Measurements from ENCODE around the gene CCDC134. TPM values are rescaled to one million over a fixed set of nuclear protein-coding genes. Genes with fewer than 3 reads are reported as not detected.
"Not testable (repeated sequence)": the region's sequence is repeated elsewhere in the genome, so short reads cannot be mapped to it uniquely, and the experiment has no call there.

CCDC134 gene
- total RNA-seq, 1 donor from 2014 or later: 6.7 TPM

GRCh38 chr22:41842996-41843970, 42.8 kb downstream of the CCDC134 start:
- DNase-seq (ENCODE audit: low read depth, low spot score): no peak

GRCh38 chr22:41844036-41844435, 43.6 kb downstream of the CCDC134 start:
- no peak for DNase-seq (ENCODE audit: low read depth, low spot score)

GRCh38 chr22:41844513-41844912, 44.0 kb downstream of the CCDC134 start:
- DNase-seq (ENCODE audit: low read depth, low spot score): no peak

GRCh38 chr22:41845380-41846267, 45.1 kb downstream of the CCDC134 start:
- no peak for DNase-seq (ENCODE audit: low read depth, low spot score)

GRCh38 chr22:41846268-41846987, 45.9 kb downstream of the CCDC134 start:
- no peak for DNase-seq (ENCODE audit: low read depth, low spot score)

GRCh38 chr22:41847300-41847699, 46.8 kb downstream of the CCDC134 start:
- DNase-seq (ENCODE audit: low read depth, low spot score): no peak

GRCh38 chr22:41848468-41848867, 48.0 kb downstream of the CCDC134 start:
- DNase-seq (ENCODE audit: low read depth, low spot score): no peak

- no peak for DNase-seq (ENCODE audit: low read depth, low spot score)
Observed at GRCh38 chr22:41856469-41856868, 56.0 kb downstream of the CCDC134 start.

GRCh38 chr22:41857155-41857859, 56.8 kb downstream of the CCDC134 start:
- peak; percentile 17 for DNase-seq (ENCODE audit: low read depth, low spot score)

GRCh38 chr22:41857860-41858199, 57.4 kb downstream of the CCDC134 start:
- DNase-seq (ENCODE audit: low read depth, low spot score): no peak

GRCh38 chr22:41862160-41862529, 61.7 kb downstream of the CCDC134 start:
- no peak for DNase-seq (ENCODE audit: low read depth, low spot score)

GRCh38 chr22:41862530-41863266, 62.2 kb downstream of the CCDC134 start:
- no peak for DNase-seq (ENCODE audit: low read depth, low spot score)

- DNase-seq (ENCODE audit: low read depth, low spot score): no peak
Observed at GRCh38 chr22:41863472-41863871, 63.0 kb downstream of the CCDC134 start.

GRCh38 chr22:41868556-41868955, 68.1 kb downstream of the CCDC134 start:
- no peak for DNase-seq (ENCODE audit: low read depth, low spot score)

GRCh38 chr22:41870081-41870480, 69.6 kb downstream of the CCDC134 start:
- not testable (repeated sequence) for DNase-seq (ENCODE audit: low read depth, low spot score)

GRCh38 chr22:41870786-41871185, 70.3 kb downstream of the CCDC134 start:
- no peak for DNase-seq (ENCODE audit: low read depth, low spot score)

- no peak for DNase-seq (ENCODE audit: low read depth, low spot score)
Observed at GRCh38 chr22:41873391-41873790, 72.9 kb downstream of the CCDC134 start.

- no peak for DNase-seq (ENCODE audit: low read depth, low spot score)
Observed at GRCh38 chr22:41874090-41874489, 73.6 kb downstream of the CCDC134 start.

GRCh38 chr22:41875531-41876270, 75.2 kb downstream of the CCDC134 start:
- no peak for DNase-seq (ENCODE audit: low read depth, low spot score)

All from pulmonary artery endothelial cell (primary cell).